Caki2 (cell line): Measurements from ENCODE around the gene NISCH. TPM values are rescaled to one million over a fixed set of nuclear protein-coding genes. Genes with fewer than 3 reads are reported as not detected.

Experiments used
- DNase-seq: peaks from one replicate; pipeline ENCODE4 v3.0.0-alpha.2; 2015; ENCODE audit warnings: low read depth
- in situ Hi-C: cut with HindIII; loops from 2 replicates; pipeline ENCODE4 v1.10.0; 2016; ENCODE audit warnings: low sequenced_read_pairs, low pct_unique_long_range_greater_than_20kb, mixed read lengths
- total RNA-seq: library from RNA; depleted of rRNA; stranded (reverse); fragments of >200 nt; shearing (Covaris generic); gene quantifications from 2 replicates; pipeline ENCODE4 v1.2.3, GENCODE V29; 2014; ENCODE audit warnings: low replicate concordance; rRNA removed

NISCH gene
- 11.9 and 36.3 TPM in 2 replicates for total RNA-seq

GRCh38 chr3:52455283-52456168 lies at the start of gene NISCH:
NISCH (plus strand) TSS chr3:52455604; CDS start chr3:52455642, 38 bp downstream.
- peak; percentile 43 for DNase-seq
- in situ Hi-C loops, result no loop called here

- no peak for DNase-seq
- in situ Hi-C loops, result no loop called here
Measured at GRCh38 chr3:52406231-52406661, 49.2 kb upstream of the NISCH start.

DNA sequence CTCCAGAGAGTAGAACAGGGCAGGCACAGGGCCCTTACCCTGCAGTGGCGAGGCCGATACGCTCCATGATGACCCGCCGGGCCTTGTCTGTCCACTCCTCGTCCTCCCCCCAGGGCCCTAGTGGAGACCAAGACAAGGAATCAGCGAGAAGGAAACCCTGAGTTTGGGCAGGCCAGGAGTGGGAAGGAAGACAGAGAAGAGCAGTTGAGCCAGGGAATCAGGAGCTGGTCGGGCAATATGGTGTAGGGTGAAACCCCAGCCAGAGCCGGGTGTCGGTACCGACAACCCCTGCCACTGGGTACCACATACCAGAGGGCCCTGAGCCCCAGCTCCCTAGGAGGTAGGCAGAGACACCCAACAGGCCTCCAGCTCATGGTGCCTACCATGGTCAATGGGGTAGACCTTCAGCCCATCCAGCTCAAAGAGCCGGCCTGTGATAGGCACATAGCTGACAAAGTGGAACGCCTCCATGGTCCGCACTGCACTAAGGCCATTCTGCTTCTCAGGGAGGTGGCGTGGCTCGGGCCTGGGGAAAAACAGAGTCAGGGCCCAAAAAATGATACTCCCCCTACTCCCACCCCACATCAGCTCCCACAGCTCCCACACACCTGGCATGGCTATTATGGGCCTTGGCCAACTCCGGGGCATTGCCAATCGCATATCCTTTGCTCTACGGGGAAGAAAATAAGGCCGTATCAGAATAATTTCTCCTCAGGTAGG lies 48.5 kb upstream of the NISCH start:
- DNase-seq, result no peak
- in situ Hi-C loops, result no loop called here

GRCh38 chr3:52407779-52408178 lies 47.6 kb upstream of the NISCH start:
- DNase-seq, result no peak
- in situ Hi-C loops, result no loop called here

GRCh38 chr3:52408466-52408865 lies 46.9 kb upstream of the NISCH start:
- no peak for DNase-seq
- in situ Hi-C loops, result no loop called here

- DNase-seq, result no peak
- in situ Hi-C loops, result no loop called here
Measured at GRCh38 chr3:52415800-52416199, 39.6 kb upstream of the NISCH start.

DNA sequence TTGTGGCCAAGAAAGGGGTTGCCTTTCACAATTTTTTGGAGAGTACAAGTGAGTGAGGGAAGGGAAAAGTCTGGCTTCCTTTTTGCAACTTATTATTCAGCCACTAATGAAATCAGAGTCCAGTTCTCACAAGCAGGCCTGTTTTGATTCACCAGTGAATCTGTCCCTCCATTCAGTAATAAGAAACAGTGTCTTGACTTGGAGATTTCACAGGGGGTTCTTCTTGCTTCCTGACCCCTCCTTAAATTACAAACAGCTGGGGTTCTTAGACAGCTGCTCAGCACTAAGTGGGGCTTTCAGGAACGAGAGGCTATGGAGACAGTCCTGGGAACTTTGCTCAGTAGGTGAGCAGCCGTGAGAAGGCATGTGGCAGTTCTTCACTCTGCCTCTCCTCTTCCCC lies 35.0 kb upstream of the NISCH start:
- DNase-seq, result no peak
- in situ Hi-C loops, result no loop called here

- in situ Hi-C loops, result no loop called here
- no peak for DNase-seq
Measured at GRCh38 chr3:52422669-52423068, 32.7 kb upstream of the NISCH start.

GRCh38 chr3:52423173-52423572 lies 32.2 kb upstream of the NISCH start:
- in situ Hi-C loops, result no loop called here
- no peak for DNase-seq

DNA sequence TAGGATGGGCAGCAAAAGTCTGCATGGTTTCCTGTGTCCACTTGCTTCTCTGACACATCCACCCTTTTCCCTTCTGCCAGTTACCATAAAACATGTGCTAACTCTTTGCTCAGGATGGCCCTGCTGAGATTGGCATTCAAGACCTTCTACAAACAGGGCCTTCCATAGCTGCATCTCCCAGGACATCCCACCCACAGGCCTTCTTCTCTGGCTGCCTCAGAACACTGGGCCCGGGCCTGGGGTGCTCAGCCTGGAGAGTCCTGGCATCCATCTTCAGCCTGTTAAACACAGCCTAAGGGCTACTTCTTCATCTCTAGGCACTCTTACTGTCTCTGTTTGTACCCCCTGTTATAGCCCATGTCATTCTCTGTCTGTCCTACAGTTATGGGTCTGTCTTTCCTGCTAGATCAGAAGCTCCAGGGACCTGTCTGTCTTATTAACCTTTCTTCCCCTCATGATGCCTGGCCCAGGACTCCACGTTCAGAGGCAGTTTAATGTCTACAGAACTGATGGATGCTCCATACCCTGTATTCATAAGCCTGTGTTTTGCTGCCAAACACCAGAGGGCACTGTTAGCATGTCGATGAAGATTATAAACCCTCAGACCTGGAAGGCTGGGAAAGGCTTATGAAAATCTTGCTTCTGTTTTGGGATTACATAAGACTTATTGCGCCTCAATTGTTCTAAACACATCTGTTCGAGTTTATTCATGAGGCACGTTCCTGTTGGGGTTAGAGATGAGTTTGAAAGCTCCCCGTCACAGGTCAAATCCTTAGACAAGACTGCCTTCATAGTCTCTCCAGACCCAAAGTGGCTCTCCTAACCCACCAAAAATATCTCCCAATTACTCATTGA lies 27.0 kb upstream of the NISCH start:
- DNase-seq, result peak; percentile 31

GRCh38 chr3:52429031-52429430 lies 26.4 kb upstream of the NISCH start:
- no peak for DNase-seq
- in situ Hi-C loops, result no loop called here

More for the DNA sequence above, 27.0 kb upstream of the NISCH start:
- in situ Hi-C loops, result no loop called here

- in situ Hi-C loops, result no loop called here
- DNase-seq, result no peak
Measured at GRCh38 chr3:52429779-52430415, 25.5 kb upstream of the NISCH start.

DNA sequence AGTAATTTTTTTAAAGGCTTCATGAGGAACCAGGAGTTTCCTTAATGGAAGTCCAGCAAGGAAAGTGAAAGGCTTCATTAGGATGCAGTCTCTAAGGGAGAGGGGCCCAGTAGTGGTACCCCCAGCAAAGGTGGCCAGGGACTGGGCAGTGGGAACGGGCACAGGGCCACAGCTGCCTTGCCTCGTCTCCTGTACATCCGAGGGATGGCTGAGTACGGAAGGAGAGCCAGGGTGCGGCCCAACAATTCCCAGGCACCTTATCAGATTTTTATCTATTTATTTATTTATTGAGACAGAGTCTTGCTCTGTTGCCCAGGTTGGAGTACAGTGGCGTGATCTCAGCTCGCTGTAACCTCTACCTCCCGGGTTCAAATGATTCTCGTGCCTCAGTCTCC lies 25.0 kb upstream of the NISCH start:
- DNase-seq, result no peak
- in situ Hi-C loops, result no loop called here

- no peak for DNase-seq
- in situ Hi-C loops, result no loop called here
Measured at GRCh38 chr3:52431459-52432223, 23.8 kb upstream of the NISCH start.

DNA sequence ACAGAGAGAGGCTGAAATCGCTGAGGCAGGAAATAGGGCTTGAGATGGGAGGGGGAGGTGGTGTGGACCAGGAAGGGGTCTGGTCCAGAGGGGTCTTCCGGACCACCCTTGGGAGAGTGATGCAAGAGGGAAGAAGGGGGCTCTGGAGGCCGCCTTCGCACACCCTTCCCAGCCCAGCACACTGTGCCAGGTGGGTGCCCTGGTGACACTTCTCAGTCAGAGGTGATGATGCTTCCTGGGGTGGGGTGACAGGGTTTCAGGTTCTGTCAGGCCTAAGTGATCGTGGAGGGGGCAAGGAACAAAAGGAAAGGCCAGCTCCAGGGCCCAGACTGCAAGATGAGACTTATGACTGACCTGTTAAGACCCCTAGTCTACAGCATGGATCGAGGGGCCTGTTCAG lies 23.2 kb upstream of the NISCH start:
- in situ Hi-C loops, result no loop called here

DNA sequence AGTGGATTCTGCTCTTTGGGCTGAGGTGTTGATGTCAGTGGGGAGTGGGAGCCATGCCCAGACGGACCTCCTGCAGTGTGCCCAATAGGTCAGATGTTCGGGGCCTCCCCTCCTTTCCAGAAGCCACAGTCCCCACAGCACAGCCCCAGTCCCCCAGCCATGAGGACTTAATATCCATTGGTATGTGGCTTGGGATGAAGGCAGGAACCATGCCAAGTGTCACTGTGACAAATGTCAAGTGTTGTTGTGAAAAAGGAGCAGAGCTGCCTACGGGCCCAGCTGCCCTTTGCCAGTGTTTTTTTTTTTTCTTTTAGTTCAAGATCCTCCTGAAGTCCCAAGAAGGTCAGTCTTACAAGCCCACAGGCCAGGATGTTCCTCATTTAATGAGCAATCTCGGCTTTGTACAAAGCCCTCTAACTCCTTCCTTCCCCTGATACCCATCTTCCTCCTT lies 22.7 kb upstream of the NISCH start:
- in situ Hi-C loops, result no loop called here
- DNase-seq, result no peak

More for the DNA sequence above, 23.2 kb upstream of the NISCH start:
- no peak for DNase-seq

DNA sequence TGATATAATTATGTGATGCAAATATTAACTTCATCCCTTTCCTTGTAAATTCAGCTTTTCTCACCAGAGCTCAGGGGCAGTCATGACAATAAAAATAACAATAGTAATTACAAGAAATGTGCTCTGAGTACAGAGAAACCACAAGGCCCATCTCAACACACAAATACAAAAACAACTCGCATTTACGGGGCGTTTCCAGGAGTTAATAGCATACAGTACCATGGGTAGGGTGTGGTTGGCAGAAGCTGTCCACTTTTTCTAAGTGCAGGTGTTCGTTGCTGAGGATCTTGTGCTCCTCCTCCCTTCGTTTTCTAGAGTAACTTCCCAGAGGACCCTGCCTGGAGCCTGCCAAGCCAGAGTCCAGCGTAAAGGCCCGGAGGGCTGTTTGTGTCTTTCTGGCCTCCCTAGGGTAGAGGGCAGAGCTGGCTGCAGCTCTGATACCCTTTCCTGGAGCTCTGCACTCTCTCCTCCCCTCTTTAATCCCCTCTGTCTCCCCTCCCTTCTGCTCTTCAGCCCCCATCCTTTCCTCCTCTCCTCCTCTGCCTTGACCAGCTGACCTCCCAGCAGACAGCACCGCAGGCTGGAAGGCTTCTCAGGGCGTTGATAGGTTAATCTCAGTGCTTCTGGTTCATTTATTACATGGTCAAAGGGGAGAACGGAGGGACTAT lies 21.9 kb upstream of the NISCH start:
- no peak for DNase-seq

More for the DNA sequence above, 21.9 kb upstream of the NISCH start:
- in situ Hi-C loops, result no loop called here
